ENCODE data around the gene HEXB. TPM values are rescaled to one million over a fixed set of nuclear protein-coding genes. Genes with fewer than 3 reads are reported as not detected.
"Not testable (repeated sequence)": the region's sequence is repeated elsewhere in the genome, so short reads cannot be mapped to it uniquely, and the experiment has no call there.

HEXB gene
- total and polyA plus RNA-seq, 2 of the 8 experiments (the other 6 are each of a cell fraction or from before 2014, with no cell fraction given): 39.7 to 69.2 TPM

GRCh38 chr5:74676466-74676865 is 8.6 kb upstream of the HEXB start:
- H3K14ac ChIP-seq (ENCODE audit: insufficient read length); H3K27ac ChIP-seq (ENCODE audit: low read depth, low read length); H2BK5ac ChIP-seq (ENCODE audit: low read depth, low read length); H4K20me1 ChIP-seq (replicated peaks in 1 of 2; ENCODE audit: control insufficient read depth in 1 of 2, insufficient read depth in 2 of 2, low read length in 2 of 2); H2BK120ac ChIP-seq (replicated peaks; ENCODE audit: low read depth, low read length); H2AFZ ChIP-seq (ENCODE audit: low read length); H3K4me3 ChIP-seq (ENCODE audit: extremely low read depth in 1 of 4, insufficient read depth in 2 of 4, low read depth in 3 of 4, low read length in 4 of 4); H3K4ac ChIP-seq (replicated peaks; ENCODE audit: insufficient read length, low read depth, low read length); H2AK5ac ChIP-seq (ENCODE audit: low read depth, low read length); H2BK12ac ChIP-seq (ENCODE audit: low read depth, low read length); H3K23ac ChIP-seq (ENCODE audit: insufficient read length); H3K4me2 ChIP-seq (ENCODE audit: insufficient read depth in 1 of 2, low read depth in 2 of 2, low read length in 2 of 2); H4K8ac ChIP-seq (ENCODE audit: extremely low read depth, insufficient read depth, low read length); H3K36me3 ChIP-seq (ENCODE audit: control insufficient read depth in 2 of 4, insufficient read depth in 4 of 4, low read length in 3 of 4); H3K9ac ChIP-seq (replicated peaks in 1 of 4; ENCODE audit: extremely low read depth in 1 of 4, low read depth in 3 of 4, low read length in 3 of 4); H3K56ac ChIP-seq (replicated peaks; ENCODE audit: insufficient read length, low read depth, low read length); H2BK20ac ChIP-seq (ENCODE audit: low read length); H3K18ac ChIP-seq (ENCODE audit: extremely low read depth, low read length); H3K23me2 ChIP-seq (ENCODE audit: low read depth, low read length); H3K79me1 ChIP-seq (ENCODE audit: low read depth, low read length); H4K91ac ChIP-seq (replicated peaks; ENCODE audit: insufficient read length, low read length); H2BK15ac ChIP-seq (ENCODE audit: low read length); H3K79me2 ChIP-seq (ENCODE audit: control insufficient read depth in 1 of 2, insufficient read depth in 2 of 2, low read length in 2 of 2); H4K5ac ChIP-seq (ENCODE audit: insufficient read length, low read depth, low read length); FAIRE-seq; H3K27me3 ChIP-seq (replicated peaks in 1 of 4; ENCODE audit: control insufficient read depth in 3 of 4, extremely low read depth in 1 of 4, insufficient read depth in 3 of 4, low read length in 3 of 4); DNase-seq (ENCODE audit: low read depth in 1 of 2, low spot score in 2 of 2); H3K9me3 ChIP-seq (ENCODE audit: insufficient read depth in 2 of 2, low read depth in 1 of 2, low read length in 1 of 2); H3K4me1 ChIP-seq (replicated peaks in 1 of 4; ENCODE audit: control insufficient read depth in 3 of 4, insufficient read depth in 4 of 4, low read length in 3 of 4): not testable (repeated sequence)
- ChIA-PET POLR2A (ENCODE audit: partially characterized antibody) (interaction anchor here (1.6 kb wide), 1 partner anchor 9 kb away, joined by 6 read pairs; the partner anchor contains the start of gene HEXB), CTCF (ENCODE audit: partially characterized antibody) (interaction anchor here (0.9 to 1.3 kb wide), 4 partner anchors 9 to 592 kb away, joined by 3 to 5 read pairs (median 3); no protein-coding TSS in a partner anchor)
- WGBS, 2 experiments (ENCODE audit: extremely low coverage in 1 of 2, insufficient coverage in 1 of 2, insufficient read length in 1 of 2, insufficient replicate concordance in 2 of 2, low coverage in 1 of 2, low lambda C conversion rate in 2 of 2, missing lambda C conversion rate in 1 of 2): 87% methylated on average over 6 of the region's 6 CpGs; no CpG with 5 or more reads in 1 of the 2 experiments

- H3K23ac ChIP-seq (ENCODE audit: insufficient read length); H3K4me1 ChIP-seq (replicated peaks in 1 of 4; ENCODE audit: control insufficient read depth in 3 of 4, insufficient read depth in 4 of 4, low read length in 3 of 4); H2BK5ac ChIP-seq (ENCODE audit: low read depth, low read length); H2AK5ac ChIP-seq (ENCODE audit: low read depth, low read length); H2BK12ac ChIP-seq (ENCODE audit: low read depth, low read length); H4K20me1 ChIP-seq (replicated peaks in 1 of 2; ENCODE audit: control insufficient read depth in 1 of 2, insufficient read depth in 2 of 2, low read length in 2 of 2); H3K23me2 ChIP-seq (ENCODE audit: low read depth, low read length); H3K79me1 ChIP-seq (ENCODE audit: low read depth, low read length); H2BK120ac ChIP-seq (replicated peaks; ENCODE audit: low read depth, low read length); H3K27ac ChIP-seq (ENCODE audit: low read depth, low read length); H3K4me3 ChIP-seq (ENCODE audit: extremely low read depth in 1 of 4, insufficient read depth in 2 of 4, low read depth in 3 of 4, low read length in 4 of 4); H3K9ac ChIP-seq (replicated peaks in 1 of 4; ENCODE audit: extremely low read depth in 1 of 4, low read depth in 3 of 4, low read length in 3 of 4); H2BK15ac ChIP-seq (ENCODE audit: low read length); H3K4me2 ChIP-seq (ENCODE audit: insufficient read depth in 1 of 2, low read depth in 2 of 2, low read length in 2 of 2); H3K4ac ChIP-seq (replicated peaks; ENCODE audit: insufficient read length, low read depth, low read length); H4K8ac ChIP-seq (ENCODE audit: extremely low read depth, insufficient read depth, low read length); H3K18ac ChIP-seq (ENCODE audit: extremely low read depth, low read length); CTCF ChIA-PET (ENCODE audit: partially characterized antibody); DNase-seq (ENCODE audit: low read depth in 1 of 2, low spot score in 2 of 2); H4K5ac ChIP-seq (ENCODE audit: insufficient read length, low read depth, low read length); H3K56ac ChIP-seq (replicated peaks; ENCODE audit: insufficient read length, low read depth, low read length); H3K9me3 ChIP-seq (ENCODE audit: insufficient read depth in 2 of 2, low read depth in 1 of 2, low read length in 1 of 2); FAIRE-seq; POLR2A ChIA-PET (ENCODE audit: partially characterized antibody); H4K91ac ChIP-seq (replicated peaks; ENCODE audit: insufficient read length, low read length); H3K79me2 ChIP-seq (ENCODE audit: control insufficient read depth in 1 of 2, insufficient read depth in 2 of 2, low read length in 2 of 2); H3K27me3 ChIP-seq (replicated peaks in 1 of 4; ENCODE audit: control insufficient read depth in 3 of 4, extremely low read depth in 1 of 4, insufficient read depth in 3 of 4, low read length in 3 of 4); H3K36me3 ChIP-seq (ENCODE audit: control insufficient read depth in 2 of 4, insufficient read depth in 4 of 4, low read length in 3 of 4); H3K14ac ChIP-seq (ENCODE audit: insufficient read length); H2AFZ ChIP-seq (ENCODE audit: low read length); H2BK20ac ChIP-seq (ENCODE audit: low read length): not testable (repeated sequence)
- 67% methylated on average over 3 of the region's 3 CpGs; no CpG with 5 or more reads in 1 of the 2 experiments for WGBS, 2 experiments (ENCODE audit: extremely low coverage in 1 of 2, insufficient coverage in 1 of 2, insufficient read length in 1 of 2, insufficient replicate concordance in 2 of 2, low coverage in 1 of 2, low lambda C conversion rate in 2 of 2, missing lambda C conversion rate in 1 of 2)
Measured at GRCh38 chr5:74678123-74678522, 6.9 kb upstream of the HEXB start.
